Effector memory CD8-positive, alpha-beta T cell (primary cell): ENCODE measurements around the gene KRT83.
"Not testable (repeated sequence)": the region's sequence is repeated elsewhere in the genome, so short reads cannot be mapped to it uniquely, and the experiment has no call there.

Experiments used
- ATAC-seq: fragments of 150-1000 bp; cut with Tn5 transposase; replicated peaks from 2 replicates; pipeline ENCODE4 v1.10.0; 2021; ENCODE audit warnings: mild to moderate bottlenecking, moderate library complexity
- DNase-seq, 3 experiments: peaks; one replicate each; pipeline ENCODE4 v3.0.0; 2021
- H3K27ac Mint-ChIP-seq, 2 donors: one replicate each; pipeline ENCODE4 v1.8.0; 2022; ENCODE audit warnings: mild to moderate bottlenecking in 2 of 2, mixed read lengths in 2 of 2, moderate library complexity in 2 of 2
- H3K27me3 Mint-ChIP-seq, 2 donors: one replicate each; pipeline ENCODE4 v1.8.0; 2022; ENCODE audit warnings: mixed read lengths in 2 of 2
- H3K36me3 Mint-ChIP-seq: one replicate; pipeline ENCODE4 v1.8.0; 2022; ENCODE audit warnings: mild to moderate bottlenecking, moderate library complexity, mixed read lengths; ENCODE audit not compliant: insufficient read depth
- H3K4me1 Mint-ChIP-seq, 2 donors: one replicate each; pipeline ENCODE4 v1.8.0; 2022; ENCODE audit warnings: low read depth in 2 of 2, mixed read lengths in 2 of 2
- H3K4me3 Mint-ChIP-seq, 2 donors: one replicate each; pipeline ENCODE4 v1.8.0; 2022; ENCODE audit warnings: mild to moderate bottlenecking in 2 of 2, mixed read lengths in 2 of 2, moderate library complexity in 2 of 2
- H3K9me3 Mint-ChIP-seq, 2 donors: one replicate each; pipeline ENCODE4 v1.8.0; 2022; ENCODE audit warnings: mixed read lengths in 2 of 2

KRT83 gene

DNA sequence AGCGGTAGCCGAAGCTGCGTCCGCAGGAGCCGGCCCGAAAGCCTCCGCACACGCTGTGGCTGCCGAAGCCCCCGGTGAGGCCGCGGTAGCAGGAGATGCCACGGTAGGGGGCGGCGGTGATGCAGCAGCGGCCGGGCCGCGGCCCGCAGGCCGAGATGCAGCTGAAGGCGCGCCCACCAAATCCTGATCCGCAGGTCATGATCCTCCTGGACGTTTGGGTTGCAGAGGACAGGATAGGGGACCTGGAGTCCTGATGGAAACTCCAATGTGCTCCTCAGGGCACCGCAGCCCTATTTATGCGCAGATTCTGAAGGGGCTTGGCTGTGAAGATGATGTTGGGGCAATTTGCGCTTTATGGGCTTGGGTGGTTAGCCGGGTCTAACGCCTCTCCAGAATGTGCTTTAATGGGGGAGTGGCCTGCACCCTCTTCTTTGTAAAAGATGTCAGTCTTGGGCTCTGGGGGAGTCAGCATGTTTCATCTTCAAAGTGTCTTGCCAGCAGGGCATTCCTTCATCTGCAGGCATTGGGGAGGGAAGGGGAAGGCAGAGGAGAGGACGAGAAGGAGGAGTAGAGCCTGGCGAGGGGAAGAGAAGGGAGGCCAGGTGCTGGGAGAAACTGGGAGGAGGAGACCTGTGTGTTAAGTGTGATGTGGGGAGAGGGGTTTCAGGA, 29.8 kb downstream of the KRT83 start, which contains the start of gene KRT81:
KRT81 (minus strand) TSS at position 268 of the 669 bp plus-strand sequence; CDS start at position 199, 69 bp downstream.
- ATAC-seq, result no peak
- Mint-ChIP-seq H3K4me1 (peaks cover 12 to 13% of the 10 kb centered on the region in 2 donors), H3K9me3 (no peaks in the 10 kb centered on the region), H3K4me3 (no peak within 1 kb of the TSS), H3K27ac (no peak within 1 kb of the TSS), H3K36me3 (no peaks in the 10 kb centered on the region), H3K27me3 (peaks cover 8 to 36% of the 10 kb centered on the region in 2 donors)
- DNase-seq, result no peak

DNA sequence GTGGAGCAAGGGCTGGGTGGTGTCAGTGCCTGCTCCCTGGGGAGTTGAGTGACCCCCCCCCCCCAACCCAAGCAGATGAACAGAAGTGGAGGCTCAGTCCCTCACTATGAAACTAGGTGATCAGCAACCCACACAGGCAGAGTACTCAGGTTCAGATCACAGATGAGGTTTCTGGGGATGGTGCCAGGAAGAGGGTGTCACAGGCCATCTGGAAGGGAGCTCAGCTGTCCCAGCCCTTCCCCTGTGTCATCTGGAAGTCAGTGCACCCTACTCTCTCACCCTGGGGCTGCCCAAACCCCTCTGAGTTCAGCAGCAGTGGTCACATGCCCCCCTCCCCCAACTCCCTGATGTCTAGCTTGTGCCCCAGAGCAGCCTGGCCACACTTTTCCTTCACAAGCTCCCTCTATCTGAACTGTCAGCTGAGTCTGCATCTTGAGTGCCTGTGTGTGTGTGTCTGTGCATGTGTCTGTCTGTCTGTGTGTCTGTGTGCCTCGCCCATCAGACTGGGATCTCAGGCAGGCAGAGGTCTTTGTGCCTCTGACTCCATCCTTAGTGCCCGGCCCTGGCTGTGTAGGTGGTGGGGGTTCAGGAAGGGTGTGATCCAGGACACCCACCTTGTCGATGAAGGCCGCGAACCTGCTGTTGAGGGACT, 30.6 kb downstream of the KRT83 start:
- H3K4me3 Mint-ChIP-seq, ATAC-seq, H3K27ac Mint-ChIP-seq, DNase-seq, H3K9me3 Mint-ChIP-seq, H3K36me3 Mint-ChIP-seq: not testable (repeated sequence)
- Mint-ChIP-seq H3K4me1 (peaks cover 12 to 13% of the 10 kb centered on the region in 2 donors), H3K27me3 (peaks cover 8 to 41% of the 10 kb centered on the region in 2 donors)

DNA sequence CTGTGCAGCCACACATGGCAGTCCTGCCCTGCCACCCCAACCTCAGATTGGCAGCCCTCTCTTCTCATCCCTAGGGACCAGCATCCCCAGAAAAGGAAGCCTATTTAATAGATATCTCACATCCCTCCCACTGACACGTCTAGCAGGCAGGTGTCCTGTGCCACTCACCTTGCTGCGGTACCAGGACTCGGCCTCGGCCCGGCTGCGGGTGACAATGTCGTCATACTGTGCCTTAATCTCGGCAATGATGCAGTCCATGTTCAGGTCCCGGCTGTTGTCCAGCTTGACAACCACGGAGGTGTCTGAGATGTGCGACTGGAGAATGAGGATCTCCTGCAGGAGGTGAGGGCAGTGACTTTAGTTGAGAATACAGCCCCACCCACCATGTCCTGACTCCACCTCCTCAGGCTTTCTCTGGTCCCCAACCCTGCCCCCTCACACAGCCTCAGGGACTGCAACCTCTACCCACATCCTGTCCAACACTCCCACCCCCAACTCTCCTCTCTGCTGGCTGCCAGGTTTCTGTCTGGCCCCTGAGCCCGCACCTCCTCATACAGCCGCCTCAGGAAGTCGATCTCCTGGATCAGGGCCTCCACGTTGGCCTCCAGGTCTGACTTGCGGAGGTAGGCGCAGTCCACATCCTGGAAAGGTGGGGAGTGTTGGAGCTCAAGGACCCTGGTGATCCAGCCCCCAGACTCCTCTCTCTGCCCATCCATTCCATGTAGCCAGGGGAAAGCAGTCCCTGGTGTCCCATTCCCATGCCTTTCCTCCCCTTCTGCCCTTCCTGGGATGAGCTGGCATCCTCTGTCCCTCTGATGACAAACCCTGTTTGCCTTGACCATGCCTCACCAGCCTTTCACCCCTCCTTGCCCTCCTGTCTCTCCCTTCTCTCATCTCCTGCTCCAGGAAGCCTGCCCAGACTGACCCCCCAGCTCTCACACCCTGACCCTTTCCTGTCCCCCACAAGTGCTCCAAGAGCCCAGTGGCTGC, 33.1 kb downstream of the KRT83 start:
- H3K4me1 Mint-ChIP-seq, result peaks cover 12 to 13% of the 10 kb centered on the region in 2 donors
- DNase-seq, H3K9me3 Mint-ChIP-seq, H3K36me3 Mint-ChIP-seq: not testable (repeated sequence)
- peaks cover 1 to 42% of the 10 kb centered on the region in 2 donors for H3K27me3 Mint-ChIP-seq
- peak overlapping the region; percentile 8 to 16 for H3K4me3 Mint-ChIP-seq
- peak overlapping the region; percentile 1 to 35 for H3K27ac Mint-ChIP-seq
- ATAC-seq, result peak; percentile 62

DNA sequence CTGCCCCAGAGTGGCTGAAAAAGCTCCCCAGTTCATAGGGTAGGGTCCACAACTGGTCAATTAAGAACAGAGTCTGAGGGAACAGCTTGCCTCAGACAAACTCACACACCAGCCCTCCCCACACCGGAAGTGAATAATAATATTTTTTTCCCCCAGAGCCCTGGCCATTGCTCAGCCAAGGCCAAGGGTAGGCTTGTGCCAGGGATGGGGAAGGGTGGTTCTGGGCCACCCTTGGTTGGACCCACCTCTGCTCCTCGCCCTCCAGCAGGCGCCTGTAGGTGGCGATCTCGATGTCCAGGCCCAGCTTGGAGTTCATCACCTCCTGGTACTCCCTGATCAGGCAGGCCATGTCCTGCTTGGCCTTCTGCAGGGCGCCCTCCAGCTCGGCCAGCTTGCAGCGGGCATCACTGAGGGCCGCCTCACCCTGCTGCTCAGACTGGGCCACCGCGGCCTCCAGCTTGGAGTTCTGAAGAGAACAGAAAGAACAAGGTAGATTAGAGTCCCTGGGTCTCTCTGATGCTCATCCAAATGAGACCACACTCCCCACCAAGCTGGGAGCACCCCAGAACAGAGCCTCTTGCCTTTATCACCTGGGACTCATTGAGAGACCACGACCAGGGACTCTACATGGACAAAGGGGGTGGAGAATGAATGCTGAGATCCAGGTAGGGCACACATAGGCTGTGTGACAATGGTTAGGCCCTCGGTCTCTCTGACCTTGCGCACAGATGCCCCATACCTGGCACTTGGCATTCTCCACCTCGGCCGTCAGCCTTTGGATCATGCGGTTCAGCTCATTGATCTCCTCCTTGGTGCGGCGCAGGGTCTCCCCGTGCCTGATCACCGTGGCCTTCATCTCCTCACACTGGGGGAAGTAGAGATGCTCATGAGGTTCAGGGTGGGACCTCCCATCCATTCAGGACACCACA, 34.1 kb downstream of the KRT83 start:
- Mint-ChIP-seq H3K27me3 (peaks cover 8 to 47% of the 10 kb centered on the region in 2 donors), H3K4me1 (peaks cover 12 to 13% of the 10 kb centered on the region in 2 donors), H3K4me3 (peak overlapping the region in 1 of 2 donors; percentile 8)
- DNase-seq, ATAC-seq, H3K9me3 Mint-ChIP-seq, H3K27ac Mint-ChIP-seq, H3K36me3 Mint-ChIP-seq: not testable (repeated sequence)

DNA sequence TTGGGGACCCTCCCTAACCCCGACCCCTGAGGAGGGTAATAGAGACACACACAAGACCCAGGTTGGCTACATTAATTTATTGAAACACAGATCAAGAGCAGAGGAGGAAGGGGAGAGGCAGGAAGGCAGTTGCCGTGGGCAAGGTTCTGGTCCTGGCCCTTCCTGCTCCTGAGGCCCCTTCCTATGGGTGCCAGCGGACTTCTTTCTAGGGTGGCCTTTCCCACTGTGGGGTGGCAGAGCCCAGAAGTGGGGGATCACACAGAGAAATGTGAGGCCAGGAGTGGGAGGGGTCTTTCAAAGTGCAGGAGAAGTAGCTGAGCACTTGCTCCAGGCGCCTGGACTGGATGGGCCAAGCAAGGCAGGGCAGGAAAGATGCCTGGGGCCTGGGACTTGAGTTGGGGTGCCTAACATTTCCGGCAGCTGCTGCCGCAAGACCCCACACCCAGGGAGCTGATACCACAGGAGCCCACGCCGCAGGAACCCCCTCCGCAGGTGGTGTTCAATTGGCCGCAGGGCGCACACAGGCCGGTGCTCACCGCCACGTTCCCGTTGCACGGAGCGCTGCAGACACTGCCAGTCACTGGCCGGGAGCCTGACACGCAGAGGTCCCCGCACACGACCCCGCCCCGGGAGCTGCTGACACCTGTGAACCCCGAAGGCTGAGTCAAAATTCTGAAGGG, 35.2 kb downstream of the KRT83 start:
- Mint-ChIP-seq H3K36me3 (no peaks in the 10 kb centered on the region), H3K27ac (peak overlapping the region in 1 of 2 donors; percentile 68), H3K4me1 (peaks cover 12 to 13% of the 10 kb centered on the region in 2 donors), H3K4me3 (no peak overlapping the region), H3K9me3 (no peaks in the 10 kb centered on the region), H3K27me3 (peaks cover 8 to 37% of the 10 kb centered on the region in 2 donors)
- DNase-seq, result no peak
- ATAC-seq, result no peak

DNA sequence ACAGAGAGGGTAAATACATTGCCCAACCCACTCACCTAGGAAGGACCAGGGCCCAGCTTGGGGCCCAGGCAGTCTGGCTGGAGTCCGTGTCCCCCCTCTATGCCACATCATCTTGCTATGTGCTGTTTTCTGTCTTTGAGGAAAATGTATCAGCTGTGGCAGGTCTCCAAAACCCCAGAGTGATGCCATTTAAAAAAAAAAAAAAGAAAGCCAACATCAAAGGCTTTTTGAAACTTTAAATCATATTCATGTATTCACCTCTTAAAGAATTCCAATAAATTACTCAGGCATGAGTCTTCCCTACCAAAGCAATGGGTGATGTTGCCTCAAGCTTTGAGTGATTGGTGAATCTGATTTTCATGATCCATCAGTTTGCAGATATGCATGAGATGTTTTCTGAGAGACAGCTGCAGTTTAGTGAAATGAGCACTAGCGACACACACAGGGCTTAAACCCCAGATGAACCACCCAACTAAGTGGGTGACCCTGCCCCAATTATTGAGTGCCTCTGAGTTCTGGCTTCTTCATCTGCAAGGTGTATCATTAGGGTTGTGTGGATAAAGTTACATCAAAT, 35.9 kb downstream of the KRT83 start:
- Mint-ChIP-seq H3K9me3 (no peaks in the 10 kb centered on the region), H3K4me3 (no peak overlapping the region), H3K36me3 (no peaks in the 10 kb centered on the region), H3K27ac (peak overlapping the region in 1 of 2 donors; percentile 68), H3K27me3 (peaks cover 8 to 38% of the 10 kb centered on the region in 2 donors), H3K4me1 (peaks cover 12 to 13% of the 10 kb centered on the region in 2 donors)
- no peak for ATAC-seq
- DNase-seq, result no peak

DNA sequence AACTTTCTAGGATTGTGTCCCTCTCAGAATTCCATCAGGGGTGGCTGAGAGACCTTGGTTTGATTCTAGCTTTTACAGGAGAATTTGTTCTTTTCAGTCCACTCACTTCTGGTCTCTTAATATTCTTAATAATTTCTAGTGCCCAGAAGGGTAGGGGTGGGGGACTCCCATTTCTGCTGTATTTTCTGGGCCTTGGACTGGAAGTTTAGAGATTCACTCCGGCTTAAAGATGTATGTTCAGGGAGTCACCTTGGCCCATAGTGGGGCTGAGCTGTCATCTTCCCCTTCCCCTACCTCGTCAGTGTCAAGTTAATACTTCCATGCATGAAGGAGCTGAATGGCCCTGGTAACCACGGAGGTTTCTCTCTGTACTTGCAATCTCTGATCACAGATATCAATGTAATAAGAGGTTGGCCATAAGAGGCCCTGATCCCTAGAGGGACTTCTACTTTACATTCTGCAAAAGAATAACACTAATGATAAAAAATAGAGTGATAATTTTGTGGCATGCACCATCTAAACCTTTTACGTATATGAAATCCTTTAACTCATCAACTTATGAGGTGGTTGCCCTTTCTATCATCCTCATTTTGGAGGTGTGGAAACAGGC, 36.5 kb downstream of the KRT83 start:
- ATAC-seq, result no peak
- H3K4me1 Mint-ChIP-seq, result peaks cover 12 to 13% of the 10 kb centered on the region in 2 donors
- no peak for DNase-seq
- peaks cover 14 to 43% of the 10 kb centered on the region in 2 donors for H3K27me3 Mint-ChIP-seq
- H3K4me3 Mint-ChIP-seq, result no peak overlapping the region
- H3K27ac Mint-ChIP-seq, result no peak overlapping the region
- no peaks in the 10 kb centered on the region for H3K9me3 Mint-ChIP-seq
- H3K36me3 Mint-ChIP-seq, result no peaks in the 10 kb centered on the region

DNA sequence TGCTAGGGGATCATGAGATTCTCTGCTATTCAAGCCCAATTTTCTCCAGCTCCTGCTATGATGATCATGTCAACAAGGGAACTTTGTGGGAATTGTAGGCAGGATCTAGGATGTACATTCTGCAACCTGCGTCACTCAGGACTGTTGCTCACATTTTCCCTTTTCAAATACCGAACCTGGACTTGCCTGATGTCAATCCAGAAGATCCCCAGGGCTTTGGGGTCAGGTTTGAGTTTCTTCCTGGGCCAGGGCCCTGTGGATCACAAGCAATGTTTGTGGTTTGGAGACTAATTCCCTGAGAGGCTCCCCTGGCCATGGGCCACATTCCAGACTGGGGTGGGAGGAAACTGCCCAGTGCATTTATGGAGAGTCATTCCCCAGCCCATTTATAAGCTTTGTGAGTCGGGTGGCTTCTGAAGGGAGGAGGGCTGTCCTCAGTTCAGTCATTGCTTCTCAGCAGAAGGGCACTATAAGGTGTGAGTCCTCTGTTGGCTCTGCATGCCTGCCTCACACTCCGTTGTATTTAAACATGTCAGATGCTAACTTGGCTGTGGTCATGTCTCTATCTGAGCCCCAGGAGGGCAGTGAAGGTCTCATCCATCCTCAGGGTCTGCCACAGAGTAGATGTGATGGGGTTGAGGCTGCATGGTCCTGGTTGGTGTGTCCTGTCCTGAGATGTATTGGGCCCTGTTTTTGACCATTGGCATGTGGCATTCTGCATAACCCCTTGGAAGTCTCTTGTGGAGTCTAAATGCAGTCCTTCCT, 40.2 kb downstream of the KRT83 start:
- H3K4me3 Mint-ChIP-seq, result no peak overlapping the region
- H3K36me3 Mint-ChIP-seq, result no peaks in the 10 kb centered on the region
- H3K27ac Mint-ChIP-seq, result no peak overlapping the region
- H3K9me3 Mint-ChIP-seq, result no peaks in the 10 kb centered on the region
- H3K27me3 Mint-ChIP-seq, result peaks cover 32 to 61% of the 10 kb centered on the region in 2 donors
- no peak for ATAC-seq
- no peak for DNase-seq
- H3K4me1 Mint-ChIP-seq, result peaks cover 8 to 9% of the 10 kb centered on the region in 2 donors

DNA sequence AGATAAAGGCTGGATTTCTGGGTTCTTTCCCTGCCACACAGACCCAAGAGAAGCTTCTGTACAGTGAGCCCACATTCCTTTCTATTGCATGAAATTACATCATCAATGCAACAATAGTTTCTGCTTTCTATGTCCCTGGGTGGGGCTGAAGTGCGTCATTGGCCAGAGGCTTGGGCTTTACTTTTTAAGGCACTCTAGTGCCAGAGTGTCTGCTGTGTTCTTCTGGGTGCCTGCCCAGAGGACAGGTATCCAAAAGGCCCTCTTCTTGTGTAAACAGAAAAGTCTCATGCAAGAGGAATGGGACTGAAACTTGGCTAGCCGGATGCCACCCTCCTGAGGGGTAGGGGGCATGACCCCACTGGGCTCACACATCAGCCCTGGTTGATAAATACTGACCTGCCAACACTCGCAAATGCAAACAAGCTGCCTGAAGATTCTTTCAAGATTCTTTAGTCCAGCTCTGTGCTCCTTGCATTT, 40.8 kb downstream of the KRT83 start:
- H3K9me3 Mint-ChIP-seq, result no peaks in the 10 kb centered on the region
- H3K27ac Mint-ChIP-seq, result no peak overlapping the region
- H3K4me1 Mint-ChIP-seq, result peaks cover 8 to 9% of the 10 kb centered on the region in 2 donors
- H3K36me3 Mint-ChIP-seq, result no peaks in the 10 kb centered on the region
- DNase-seq, result no peak
- no peak overlapping the region for H3K4me3 Mint-ChIP-seq
- H3K27me3 Mint-ChIP-seq, result peaks cover 32 to 61% of the 10 kb centered on the region in 2 donors
- no peak for ATAC-seq

DNA sequence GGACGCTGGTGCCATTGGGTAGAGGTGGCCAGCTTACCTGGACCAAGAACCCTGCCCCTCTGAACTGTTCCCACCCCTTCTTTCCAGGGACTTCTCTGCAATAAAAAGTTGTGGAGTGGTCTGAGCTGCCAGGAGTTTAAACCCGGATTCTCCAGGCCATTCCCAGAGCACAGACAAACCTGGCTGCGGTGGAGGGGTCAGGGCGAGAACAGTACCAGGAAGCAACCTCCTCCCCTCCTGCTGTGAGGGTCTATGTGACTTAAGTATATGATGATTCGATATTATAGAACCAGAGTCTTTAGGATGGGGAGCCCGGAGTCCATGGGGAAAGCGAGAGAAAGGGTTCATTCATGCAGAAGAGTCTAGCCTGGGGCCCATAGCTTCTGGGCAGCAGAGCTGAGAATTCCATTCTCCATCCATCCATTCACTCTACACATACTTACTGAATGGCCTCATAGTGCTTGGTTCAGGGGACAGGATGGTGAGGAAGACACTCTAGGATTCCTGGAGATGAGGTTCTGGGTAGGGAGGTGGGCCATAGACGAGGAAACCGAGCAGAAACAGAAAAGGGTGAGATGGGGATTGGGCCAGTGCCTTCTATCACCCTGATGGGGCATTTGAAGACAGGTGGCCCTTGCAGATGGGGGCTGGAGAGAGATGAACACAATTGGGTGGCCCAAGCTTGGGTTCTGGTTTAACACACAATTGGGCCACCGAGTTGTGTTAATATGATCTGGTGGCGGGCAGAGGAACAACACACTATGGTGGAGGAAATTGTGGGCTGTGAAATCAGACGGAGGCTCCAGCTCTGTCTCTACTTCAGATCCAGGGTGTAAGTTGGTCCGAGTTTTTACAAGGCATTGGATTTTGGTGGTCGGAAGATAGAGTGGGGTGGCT, 41.5 kb downstream of the KRT83 start:
- Mint-ChIP-seq H3K27me3 (peaks cover 36 to 67% of the 10 kb centered on the region in 2 donors), H3K9me3 (no peaks in the 10 kb centered on the region), H3K27ac (no peak overlapping the region), H3K4me3 (no peak overlapping the region), H3K36me3 (no peaks in the 10 kb centered on the region), H3K4me1 (peaks cover 8 to 9% of the 10 kb centered on the region in 2 donors)
- ATAC-seq, result no peak
- no peak for DNase-seq
